Liver (tissue), 9 donors: ENCODE measurements around the gene CIB2. TPM values are rescaled to one million over a fixed set of nuclear protein-coding genes. Genes with fewer than 3 reads are reported as not detected.

ENCODE experiments used
- DNase-seq: peaks from one replicate; pipeline ENCODE4 v3.0.0-alpha.2; 2017; ENCODE audit warnings: low spot score
- H3K27ac ChIP-seq, 2 donors: one replicate each; pipeline ENCODE4 v1.7.0; 2013; ENCODE audit warnings: inconsistent platforms in 2 of 2, low read length in 2 of 2, control low read depth in 1 of 2, low read depth in 1 of 2, mild to moderate bottlenecking in 1 of 2
- H3K27me3 ChIP-seq, 4 donors: one replicate each; pipeline versions ENCODE4 v1.6.1 to v1.7.0; 2013; ENCODE audit warnings: low read length in 3 of 4, inconsistent platforms in 1 of 4, mild to moderate bottlenecking in 1 of 4, moderate library complexity in 1 of 4; ENCODE audit not compliant: control insufficient read depth in 4 of 4, insufficient read depth in 4 of 4
- H3K36me3 ChIP-seq, 4 donors: one replicate each; pipeline versions ENCODE4 v1.6.1 to v1.7.0; 2013; ENCODE audit warnings: low read length in 3 of 4, mild to moderate bottlenecking in 3 of 4, low read depth in 1 of 4, moderate library complexity in 1 of 4; ENCODE audit not compliant: control insufficient read depth in 4 of 4, insufficient read depth in 3 of 4
- H3K4me1 ChIP-seq, 4 donors: one replicate each; pipeline versions ENCODE4 v1.6.1 to v1.7.0; 2013; ENCODE audit warnings: low read length in 3 of 4, mild to moderate bottlenecking in 3 of 4, moderate library complexity in 1 of 4; ENCODE audit not compliant: control insufficient read depth in 4 of 4, insufficient read depth in 4 of 4
- H3K4me3 ChIP-seq, 3 donors: one replicate each; pipeline versions ENCODE4 v1.6.1 to v1.7.0; 2013; ENCODE audit warnings: low read length in 3 of 3, control low read depth in 1 of 3, low read depth in 1 of 3, mild to moderate bottlenecking in 1 of 3
- H3K9ac ChIP-seq, 2 donors: one replicate each; pipeline ENCODE4 v1.7.0; 2013; ENCODE audit warnings: low read length in 2 of 2, mild to moderate bottlenecking in 2 of 2, moderate library complexity in 2 of 2, control low read depth in 1 of 2, low read depth in 1 of 2
- H3K9me3 ChIP-seq, 4 donors: one replicate each; pipeline versions ENCODE4 v1.6.1 to v1.7.0; 2013; ENCODE audit warnings: low read length in 3 of 4; ENCODE audit not compliant: control insufficient read depth in 4 of 4
- EGR1 ChIP-seq, 2 donors: IDR thresholded peaks; 2 replicates each; pipeline ENCODE4 v1.6.1; 2016 to 2018; ENCODE audit warnings: antibody characterized with exemption in 2 of 2, low read depth in 2 of 2
- FOXA1 ChIP-seq: IDR thresholded peaks from 2 replicates; pipeline ENCODE4 v1.6.1; 2016; ENCODE audit warnings: antibody characterized with exemption
- FOXA2 ChIP-seq: IDR thresholded peaks from 2 replicates; pipeline ENCODE4 v1.6.1; 2016; ENCODE audit warnings: antibody characterized with exemption
- GABPA ChIP-seq, 2 donors: IDR thresholded peaks in 1 of 2; conservative IDR thresholded peaks in 1 of 2; 2 replicates each; pipeline ENCODE4 v1.6.1; 2016; ENCODE audit warnings: antibody characterized with exemption in 2 of 2, mild to moderate bottlenecking in 1 of 2, moderate library complexity in 1 of 2
- HNF4A ChIP-seq, 2 donors: conservative IDR thresholded peaks; 2 replicates each; pipeline ENCODE4 v1.6.1; 2016; ENCODE audit warnings: antibody characterized with exemption in 2 of 2, mild to moderate bottlenecking in 2 of 2
- HNF4G ChIP-seq: IDR thresholded peaks from 2 replicates; pipeline ENCODE4 v1.6.1; 2016; ENCODE audit warnings: antibody characterized with exemption
- JUND ChIP-seq, 2 donors: IDR thresholded peaks; 2 replicates each; pipeline ENCODE4 v1.6.1; 2016; ENCODE audit warnings: antibody characterized with exemption in 2 of 2
- NR2F2 ChIP-seq: IDR thresholded peaks from 2 replicates; pipeline ENCODE4 v1.6.1; 2016; ENCODE audit warnings: antibody characterized with exemption
- RAD21 ChIP-seq, 2 donors: IDR thresholded peaks; 2 replicates each; pipeline ENCODE4 v1.6.1; 2016; ENCODE audit warnings: antibody characterized with exemption in 2 of 2, mild to moderate bottlenecking in 2 of 2
- RXRA ChIP-seq, 2 donors: IDR thresholded peaks; 2 replicates each; pipeline ENCODE4 v1.6.1; 2017 to 2018; ENCODE audit warnings: antibody characterized with exemption in 2 of 2, mild to moderate bottlenecking in 1 of 2
- SP1 ChIP-seq: IDR thresholded peaks from 2 replicates; pipeline ENCODE4 v1.6.1; 2018; ENCODE audit warnings: antibody characterized with exemption, mild to moderate bottlenecking
- TAF1 ChIP-seq: conservative IDR thresholded peaks from 2 replicates; pipeline ENCODE4 v1.6.1; 2016; ENCODE audit warnings: antibody characterized with exemption, mild to moderate bottlenecking
- ZBTB33 ChIP-seq: IDR thresholded peaks from 2 replicates; pipeline ENCODE4 v1.6.1; 2016; ENCODE audit warnings: antibody characterized with exemption
- WGBS: extraction: QIAGEN DNeasy Blood & Tissue Kit; methylation state at CpG from one replicate; pipeline ENCODE4 v1.1.7; 2013; 5-methylcytosine and 5-hydroxymethylcytosine counted together
- polyA plus RNA-seq, 2 donors: library from polyadenylated mRNA; stranded (reverse) in 1 of 2; unstranded in 1 of 2; fragments of 200-250 nt in 1 of 2; fragments of >200 nt in 1 of 2; fragmentation: Nextera tagmentation in 1 of 2; extraction: Ambion mirVana in 1 of 2; gene quantifications; one replicate each; pipeline versions ENCODE4 v1.2.1 to v1.2.3, GENCODE V29; 2013 to 2015
- total RNA-seq, 2 donors: library from RNA; depleted of rRNA; stranded (reverse); fragments of >200 nt; gene quantifications; one replicate each; pipeline ENCODE4 v1.2.3, GENCODE V29; 2014
- TF ChIP-seq, protein P1 (sequence below): IDR thresholded peaks from 2 replicates; pipeline ENCODE4 v1.6.1; 2016; ENCODE audit warnings: antibody characterized with exemption
- TF ChIP-seq, protein P2 (sequence below): IDR thresholded peaks from 2 replicates; pipeline ENCODE4 v1.6.1; 2016; ENCODE audit warnings: antibody characterized with exemption, mild to moderate bottlenecking
- TF ChIP-seq, protein P3 (sequence below): IDR thresholded peaks from 2 replicates; pipeline ENCODE4 v1.6.1; 2016; ENCODE audit warnings: antibody characterized with exemption
- donor health status: healthy.
- donor health status: healthy.
- donor health status: healthy.
- donor health status: healthy.
- donor health status: healthy.

Gene CIB2
- total and polyA plus RNA-seq, 4 donors, result 0.25 to 2.2 (median 0.53) TPM

- TF ChIP-seq FOXA1 (no peak), TAF1 (no peak), JUND (IDR thresholded peaks at IDR 0.05) (peak in 1 of 2 donors; percentile 10)
- Histone ChIP-seq H3K9me3 (no peaks in the 10 kb centered on the region), H3K9ac (peak overlapping the region in 1 of 2 donors; percentile 64), H3K4me3 (no peak overlapping the region), H3K4me1 (peaks cover 17 to 69% (median 51%) of the 10 kb centered on the region in 4 donors), H3K27me3 (no peaks in the 10 kb centered on the region), H3K36me3 (peaks cover 0 to 17% (median 0%) of the 10 kb centered on the region in 4 donors), H3K27ac (peak overlapping the region; percentile 76 to 82)
- 29% methylated on average over 2 of the region's 2 CpGs for WGBS
- no peak for DNase-seq
Measured at GRCh38 chr15:78056714-78057269, 74.5 kb downstream of the CIB2 start.

DNA sequence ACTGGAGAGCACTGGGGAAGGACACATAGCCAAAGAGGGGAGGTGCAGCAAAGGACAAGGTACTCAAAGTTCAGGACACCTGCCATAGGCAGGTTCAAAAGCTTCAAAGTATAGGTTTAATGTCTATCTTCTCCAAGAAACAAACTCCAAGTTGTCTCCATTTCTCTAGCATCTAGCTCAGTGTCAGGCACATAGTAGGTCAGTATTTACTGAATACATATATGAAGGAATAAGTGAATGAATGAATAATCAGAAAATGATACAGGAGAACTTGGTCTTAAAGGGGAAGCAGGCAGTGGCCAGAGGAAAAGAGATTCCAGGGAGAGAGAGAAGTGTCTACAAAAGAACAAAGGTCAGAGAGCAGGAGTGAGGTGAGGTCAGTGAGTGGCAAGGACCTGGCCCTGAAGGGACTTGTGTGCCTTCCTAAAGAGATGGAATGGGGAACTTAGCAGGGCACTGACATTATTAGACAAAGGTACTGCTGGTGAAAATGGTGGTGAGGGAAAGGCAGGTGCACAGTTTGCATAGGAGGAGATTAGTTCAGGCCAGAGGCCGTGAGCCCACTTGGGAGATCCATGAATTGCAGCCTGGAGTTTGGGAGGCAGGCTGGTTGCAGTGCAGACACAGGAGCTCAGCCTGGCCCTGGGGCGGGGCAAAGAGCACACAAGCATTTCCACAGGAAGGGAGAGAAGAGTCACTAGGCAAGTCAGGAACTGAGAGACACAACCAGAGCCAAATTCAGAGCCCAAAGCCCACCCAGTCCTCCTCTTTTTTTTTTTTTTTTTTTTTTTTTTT lies 75.1 kb downstream of the CIB2 start:
- Histone ChIP-seq H3K27ac (peak overlapping the region; percentile 76 to 82), H3K9me3 (no peaks in the 10 kb centered on the region), H3K4me1 (peaks cover 17 to 69% (median 51%) of the 10 kb centered on the region in 4 donors), H3K36me3 (peaks cover 0 to 17% (median 0%) of the 10 kb centered on the region in 4 donors), H3K4me3 (no peak overlapping the region), H3K27me3 (no peaks in the 10 kb centered on the region), H3K9ac (peak overlapping the region in 1 of 2 donors; percentile 47)
- WGBS, result 6% methylated on average over 2 of the region's 2 CpGs
- TF ChIP-seq HNF4A (conservative IDR thresholded peaks at IDR 0.05), result peak; percentile 62 to 72
- peak; percentile 44 for TF ChIP-seq SP1
- TF ChIP-seq HNF4G, result peak; percentile 6
- TF ChIP-seq ZBTB33, result no peak
- TF ChIP-seq NR2F2, result peak; percentile 83
- TF ChIP-seq JUND (IDR thresholded peaks at IDR 0.05), result no peak
- peak; percentile 73 to 91 for TF ChIP-seq RXRA (IDR thresholded peaks at IDR 0.05)
- no peak for DNase-seq

DNA sequence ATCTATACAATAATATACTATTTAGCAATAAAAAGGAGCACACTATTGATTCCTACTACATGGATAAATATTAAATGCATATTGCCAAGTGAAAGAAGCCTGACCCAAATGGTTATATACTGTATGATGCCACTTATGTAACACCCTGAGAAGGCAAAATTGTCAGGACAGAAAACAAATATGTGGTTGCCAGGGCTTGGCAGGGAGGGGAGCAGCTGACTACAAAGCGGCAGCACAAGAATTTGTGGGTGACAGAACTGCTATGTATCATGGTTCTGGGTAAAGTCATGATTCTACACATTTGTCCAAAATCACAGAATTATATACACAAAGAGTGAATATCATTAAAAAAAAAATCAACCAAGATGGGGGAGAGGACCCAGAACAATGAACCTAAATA lies 76.3 kb downstream of the CIB2 start:
- Histone ChIP-seq H3K4me3 (no peak overlapping the region), H3K27ac (peak overlapping the region in 1 of 2 donors; percentile 82), H3K4me1 (peaks cover 17 to 65% (median 48%) of the 10 kb centered on the region in 4 donors), H3K36me3 (peaks cover 0 to 24% (median 1%) of the 10 kb centered on the region in 4 donors), H3K9ac (no peak overlapping the region), H3K9me3 (no peaks in the 10 kb centered on the region), H3K27me3 (no peaks in the 10 kb centered on the region)
- no peak for DNase-seq
- WGBS, result 37% methylated on average over 1 of the region's 1 CpG
- TF ChIP-seq EGR1 (IDR thresholded peaks at IDR 0.05; ENCODE audit: low read depth in 2 of 2), result no peak
- no peak for TF ChIP-seq HNF4G
- TF ChIP-seq, protein P1, sequence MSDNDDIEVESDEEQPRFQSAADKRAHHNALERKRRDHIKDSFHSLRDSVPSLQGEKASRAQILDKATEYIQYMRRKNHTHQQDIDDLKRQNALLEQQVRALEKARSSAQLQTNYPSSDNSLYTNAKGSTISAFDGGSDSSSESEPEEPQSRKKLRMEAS, result no peak
- no peak for TF ChIP-seq GABPA (IDR thresholded peaks at IDR 0.05 in 1 of 2, conservative IDR thresholded peaks at IDR 0.05 in 1 of 2)
- no peak for TF ChIP-seq ZBTB33
- TF ChIP-seq SP1, result no peak
- TF ChIP-seq NR2F2, result no peak
- TF ChIP-seq, protein P2, sequence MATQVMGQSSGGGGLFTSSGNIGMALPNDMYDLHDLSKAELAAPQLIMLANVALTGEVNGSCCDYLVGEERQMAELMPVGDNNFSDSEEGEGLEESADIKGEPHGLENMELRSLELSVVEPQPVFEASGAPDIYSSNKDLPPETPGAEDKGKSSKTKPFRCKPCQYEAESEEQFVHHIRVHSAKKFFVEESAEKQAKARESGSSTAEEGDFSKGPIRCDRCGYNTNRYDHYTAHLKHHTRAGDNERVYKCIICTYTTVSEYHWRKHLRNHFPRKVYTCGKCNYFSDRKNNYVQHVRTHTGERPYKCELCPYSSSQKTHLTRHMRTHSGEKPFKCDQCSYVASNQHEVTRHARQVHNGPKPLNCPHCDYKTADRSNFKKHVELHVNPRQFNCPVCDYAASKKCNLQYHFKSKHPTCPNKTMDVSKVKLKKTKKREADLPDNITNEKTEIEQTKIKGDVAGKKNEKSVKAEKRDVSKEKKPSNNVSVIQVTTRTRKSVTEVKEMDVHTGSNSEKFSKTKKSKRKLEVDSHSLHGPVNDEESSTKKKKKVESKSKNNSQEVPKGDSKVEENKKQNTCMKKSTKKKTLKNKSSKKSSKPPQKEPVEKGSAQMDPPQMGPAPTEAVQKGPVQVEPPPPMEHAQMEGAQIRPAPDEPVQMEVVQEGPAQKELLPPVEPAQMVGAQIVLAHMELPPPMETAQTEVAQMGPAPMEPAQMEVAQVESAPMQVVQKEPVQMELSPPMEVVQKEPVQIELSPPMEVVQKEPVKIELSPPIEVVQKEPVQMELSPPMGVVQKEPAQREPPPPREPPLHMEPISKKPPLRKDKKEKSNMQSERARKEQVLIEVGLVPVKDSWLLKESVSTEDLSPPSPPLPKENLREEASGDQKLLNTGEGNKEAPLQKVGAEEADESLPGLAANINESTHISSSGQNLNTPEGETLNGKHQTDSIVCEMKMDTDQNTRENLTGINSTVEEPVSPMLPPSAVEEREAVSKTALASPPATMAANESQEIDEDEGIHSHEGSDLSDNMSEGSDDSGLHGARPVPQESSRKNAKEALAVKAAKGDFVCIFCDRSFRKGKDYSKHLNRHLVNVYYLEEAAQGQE, result no peak
- TF ChIP-seq, protein P3, sequence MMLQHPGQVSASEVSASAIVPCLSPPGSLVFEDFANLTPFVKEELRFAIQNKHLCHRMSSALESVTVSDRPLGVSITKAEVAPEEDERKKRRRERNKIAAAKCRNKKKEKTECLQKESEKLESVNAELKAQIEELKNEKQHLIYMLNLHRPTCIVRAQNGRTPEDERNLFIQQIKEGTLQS, result no peak
- TF ChIP-seq FOXA2, result no peak
- no peak for TF ChIP-seq RAD21 (IDR thresholded peaks at IDR 0.05)
- TF ChIP-seq HNF4A (conservative IDR thresholded peaks at IDR 0.05), result no peak
- TF ChIP-seq FOXA1, result no peak
